Activated CD8-positive, alpha-beta memory T cell treated with anti-CD3 and anti-CD28 coated beads, Interleukin-2, amount 50 U/mL, for 4 hours (primary cell): ENCODE measurements around the gene LPCAT1.

Experiments used
- DNase-seq: peaks from one replicate; pipeline ENCODE4 v3.0.0-alpha.2; 2020

LPCAT1 gene

GRCh38 chr5:1555011-1555807, 31.4 kb upstream of the LPCAT1 start:
- no peak for DNase-seq

GRCh38 chr5:1554410-1554967, 30.7 kb upstream of the LPCAT1 start:
- DNase-seq, result no peak

GRCh38 chr5:1553539-1554409, 30.0 kb upstream of the LPCAT1 start:
- DNase-seq, result no peak

GRCh38 chr5:1552521-1553255, 28.9 kb upstream of the LPCAT1 start:
- no peak for DNase-seq

DNA sequence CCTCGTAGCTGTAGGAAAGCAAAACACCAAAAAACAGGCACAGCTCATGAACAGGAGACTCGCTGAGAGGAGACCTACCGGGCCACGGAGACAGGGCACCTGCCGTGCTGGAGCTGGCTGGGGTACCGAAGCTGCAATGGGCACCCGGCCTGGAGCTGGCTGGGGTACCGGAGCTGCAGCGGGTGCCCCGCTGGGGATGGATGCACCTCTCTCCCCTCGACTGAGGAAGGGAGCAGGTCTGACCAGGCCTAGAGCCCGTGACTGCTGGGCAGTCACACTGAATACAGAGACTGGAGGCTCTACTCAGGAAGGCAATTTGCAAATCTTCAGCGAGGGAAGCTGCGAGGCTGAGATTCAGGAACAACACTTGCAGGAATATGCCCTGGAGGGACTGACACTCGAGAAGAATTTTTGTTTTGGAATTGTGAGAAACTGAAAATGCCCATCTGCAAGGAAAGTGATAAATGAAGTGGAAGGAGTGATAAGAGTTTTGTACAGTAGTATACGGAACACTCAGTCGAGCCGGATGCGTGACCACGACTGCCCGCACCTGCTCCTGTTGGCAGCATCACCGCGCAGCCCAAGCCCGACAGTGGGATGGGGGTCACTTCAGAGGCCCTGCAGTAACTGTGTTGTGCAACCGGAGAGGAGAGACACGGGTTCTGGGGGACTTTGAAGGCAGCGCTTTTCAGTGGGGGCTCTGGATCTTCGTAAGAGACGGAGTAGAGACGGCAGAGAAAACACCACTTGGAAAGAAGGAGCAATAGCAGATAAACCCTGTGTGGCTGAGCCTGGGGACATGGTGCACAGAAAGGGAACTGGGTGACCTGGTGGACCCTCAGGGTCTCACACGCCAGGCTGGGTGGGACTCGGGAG, 27.9 kb upstream of the LPCAT1 start:
- no peak for DNase-seq

GRCh38 chr5:1550287-1551076, 26.7 kb upstream of the LPCAT1 start:
- DNase-seq, result no peak

- no peak for DNase-seq
These were observed 25.8 kb upstream of the LPCAT1 start for GRCh38 chr5:1549475-1550030.

DNA sequence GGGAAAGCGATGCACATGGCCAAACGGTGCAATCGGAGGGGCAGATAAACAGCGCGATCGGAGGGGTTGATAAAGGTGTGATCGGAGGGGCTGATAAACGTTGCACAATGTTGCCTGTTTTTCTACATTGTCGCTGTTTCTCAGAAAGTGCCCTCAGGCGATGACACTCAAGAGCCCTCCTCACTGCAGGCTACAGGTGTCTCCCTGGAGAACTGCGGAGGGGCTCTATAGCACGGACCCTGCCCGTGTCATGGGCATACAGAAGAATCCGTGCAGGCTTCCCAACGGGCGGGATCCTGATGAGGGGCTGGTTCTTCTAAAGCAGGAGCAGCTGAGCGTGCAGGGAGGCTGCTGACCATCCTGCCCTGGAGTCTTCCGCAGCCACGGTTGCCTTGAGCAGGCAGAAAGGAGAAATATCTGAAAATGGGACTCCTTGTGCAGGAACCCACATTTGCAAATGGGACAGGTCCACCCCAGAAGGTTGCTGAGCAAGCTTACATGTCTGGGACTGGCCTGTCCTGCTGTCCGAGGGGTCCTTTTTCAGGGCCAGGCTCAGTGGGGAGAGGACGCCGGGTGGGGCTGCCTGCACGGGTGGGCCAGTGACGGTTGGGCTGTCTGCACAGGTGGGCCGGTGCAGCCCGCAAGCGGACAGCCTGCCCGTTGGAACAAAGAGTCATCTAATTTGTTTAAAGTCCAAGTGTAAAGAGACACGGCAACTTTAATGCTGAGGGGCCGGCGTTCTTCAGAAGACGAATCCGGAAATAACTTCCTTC, 25.1 kb upstream of the LPCAT1 start:
- DNase-seq, result no peak

DNA sequence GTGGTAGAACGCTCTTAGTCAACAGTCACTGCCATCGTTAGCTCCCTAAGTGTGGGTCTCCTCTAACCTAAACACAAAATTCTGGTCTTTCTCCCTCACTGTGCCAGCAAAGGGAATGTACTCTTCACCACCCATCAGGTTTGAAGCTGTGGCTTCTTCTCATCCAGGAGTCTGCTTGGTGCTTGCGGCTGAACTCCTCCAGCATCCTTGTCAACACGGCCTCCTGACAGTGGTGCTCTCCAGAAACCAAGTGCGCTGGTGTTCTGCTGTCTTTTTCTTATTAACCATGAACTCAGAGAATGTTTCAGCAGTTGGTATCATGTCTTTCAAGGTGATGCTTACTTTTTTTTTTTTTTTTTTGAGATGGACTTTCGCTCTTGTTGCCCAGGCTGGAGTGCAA, 23.9 kb upstream of the LPCAT1 start:
- DNase-seq, result no peak

DNA sequence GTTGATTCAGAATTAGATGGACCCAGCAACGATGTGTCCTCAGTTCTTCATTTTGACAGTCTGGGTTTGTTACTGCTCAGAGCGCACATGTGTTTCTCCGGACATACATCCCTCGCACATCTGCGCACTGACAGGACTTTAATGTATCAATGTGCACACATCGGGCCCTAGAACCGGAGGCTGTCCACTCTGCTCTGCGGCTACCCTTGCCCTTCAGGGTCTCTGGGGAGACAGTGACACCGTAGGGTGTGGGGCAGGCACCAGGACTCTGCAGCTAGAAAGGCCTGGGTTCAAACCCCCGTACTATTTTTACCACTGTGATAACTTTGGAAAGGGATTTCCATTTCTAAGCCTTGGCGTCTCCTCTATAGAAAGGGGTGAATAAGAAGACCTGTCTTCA, 23.5 kb upstream of the LPCAT1 start:
- DNase-seq, result no peak

GRCh38 chr5:1546556-1546955, 22.8 kb upstream of the LPCAT1 start:
- no peak for DNase-seq

- DNase-seq, result no peak
These were observed 22.1 kb upstream of the LPCAT1 start for GRCh38 chr5:1545805-1546355.

DNA sequence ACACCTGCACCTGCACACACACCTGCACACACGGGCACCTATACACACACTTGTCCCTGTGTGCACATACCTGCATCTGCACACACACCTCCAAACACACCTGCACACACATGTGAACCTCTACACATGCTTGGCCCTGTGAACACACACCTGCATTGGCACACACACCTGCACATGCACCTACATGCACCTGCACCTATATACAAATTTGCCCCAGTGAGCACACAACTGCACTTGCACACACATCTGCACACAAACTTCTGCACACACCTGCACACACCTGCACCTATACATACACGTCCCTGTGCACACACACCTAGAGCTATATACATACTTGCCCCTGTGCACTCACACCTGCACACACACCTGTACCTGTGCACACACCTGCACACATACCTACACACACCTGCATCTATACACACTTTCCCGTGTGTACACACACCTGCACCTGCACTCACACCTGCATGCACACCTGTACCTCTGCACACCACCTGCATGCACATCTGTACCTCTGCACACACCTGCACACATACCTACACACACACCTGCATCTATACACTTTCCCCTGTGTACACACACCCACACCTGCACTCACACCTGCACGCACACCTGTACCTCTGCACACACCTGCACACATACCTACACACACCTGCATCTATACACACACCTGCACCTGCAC, 21.5 kb upstream of the LPCAT1 start:
- DNase-seq, result no peak

DNA sequence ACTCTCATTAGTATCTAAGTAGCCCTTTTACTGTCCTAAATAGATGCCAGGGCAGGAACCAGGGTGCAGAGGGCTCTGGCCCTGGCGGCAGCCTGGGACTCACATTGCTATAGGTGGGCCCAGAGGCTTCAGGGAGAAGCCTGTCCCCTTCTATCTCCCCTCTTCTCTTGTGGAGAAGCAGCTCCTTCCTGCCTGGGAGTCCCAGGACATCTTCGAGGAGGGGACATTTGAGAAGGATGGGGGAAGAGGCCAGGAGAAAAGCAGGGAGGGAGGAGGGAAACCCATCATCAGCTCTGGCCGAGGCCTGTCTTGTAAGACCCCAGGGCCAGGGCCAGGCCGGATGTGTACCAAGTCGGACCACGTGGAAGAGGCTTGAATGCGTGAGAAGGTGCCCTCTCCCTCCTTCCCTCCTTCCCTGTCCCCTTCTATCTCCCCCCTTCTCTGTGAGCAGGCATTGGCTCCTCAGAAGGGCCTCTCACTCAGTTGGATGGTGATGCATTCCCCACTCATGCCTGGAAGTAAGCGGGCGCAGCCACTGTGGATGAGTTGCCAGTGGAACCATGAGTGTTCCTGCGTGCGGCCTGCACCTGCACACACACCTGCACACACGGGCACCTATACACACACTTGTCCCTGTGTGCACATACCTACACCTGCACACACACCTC, 20.7 kb upstream of the LPCAT1 start:
- DNase-seq, result no peak

GRCh38 chr5:1543398-1544293, 19.9 kb upstream of the LPCAT1 start:
- DNase-seq, result no peak

- no peak for DNase-seq
These were observed 19.0 kb upstream of the LPCAT1 start for GRCh38 chr5:1542781-1543180.

DNA sequence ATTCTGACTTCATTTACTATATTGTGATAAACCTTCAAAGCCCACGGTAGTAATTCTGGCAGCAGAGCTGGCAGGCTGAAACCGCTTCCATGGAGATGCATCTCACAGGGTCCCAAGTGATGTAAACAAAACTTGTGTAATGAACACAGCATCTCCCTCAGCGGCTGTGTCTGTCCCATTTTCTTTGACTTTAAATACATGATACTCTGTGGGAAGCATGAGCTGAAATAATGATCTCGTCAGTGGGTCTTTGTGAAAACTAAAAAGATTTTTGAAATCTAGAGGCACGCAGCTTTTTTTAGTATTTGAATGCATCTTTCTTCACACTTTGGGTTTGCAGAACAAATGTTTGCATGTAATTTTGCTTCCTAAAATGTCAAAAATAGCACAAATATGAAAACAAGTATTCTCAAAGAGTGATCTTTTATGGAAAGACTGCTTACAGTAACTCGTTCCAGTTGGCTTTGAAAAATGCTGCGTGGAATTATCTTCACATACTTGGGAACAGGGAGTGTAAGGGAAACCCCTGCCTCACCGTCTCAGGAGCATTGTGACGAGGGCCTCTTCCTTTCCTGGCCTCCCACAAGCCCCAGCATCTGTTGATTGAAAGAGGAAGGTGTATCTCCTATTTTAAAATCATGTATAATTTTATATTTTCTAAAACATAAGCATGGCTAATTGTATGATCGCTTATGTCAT, 18.1 kb upstream of the LPCAT1 start:
- DNase-seq, result no peak
